Activated CD4-positive, alpha-beta T cell treated with anti-CD3 and anti-CD28 coated beads for 1 hour (primary cell): ENCODE measurements around the gene TEKT1.

ENCODE experiments used
- DNase-seq: peaks from one replicate; pipeline ENCODE4 v3.0.0-alpha.2; 2020

Gene TEKT1

GRCh38 chr17:6756425-6757031 is 75.0 kb downstream of the TEKT1 start:
- peak; percentile 45 for DNase-seq

- DNase-seq = peak; percentile 78
These were observed 75.8 kb downstream of the TEKT1 start, which contains the start of gene XAF1 for GRCh38 chr17:6755731-6756184. XAF1 (plus strand) TSS chr17:6756046; CDS start chr17:6756079, 33 bp downstream.

- DNase-seq = no peak
These were observed 76.2 kb downstream of the TEKT1 start for GRCh38 chr17:6755281-6755680.

DNA sequence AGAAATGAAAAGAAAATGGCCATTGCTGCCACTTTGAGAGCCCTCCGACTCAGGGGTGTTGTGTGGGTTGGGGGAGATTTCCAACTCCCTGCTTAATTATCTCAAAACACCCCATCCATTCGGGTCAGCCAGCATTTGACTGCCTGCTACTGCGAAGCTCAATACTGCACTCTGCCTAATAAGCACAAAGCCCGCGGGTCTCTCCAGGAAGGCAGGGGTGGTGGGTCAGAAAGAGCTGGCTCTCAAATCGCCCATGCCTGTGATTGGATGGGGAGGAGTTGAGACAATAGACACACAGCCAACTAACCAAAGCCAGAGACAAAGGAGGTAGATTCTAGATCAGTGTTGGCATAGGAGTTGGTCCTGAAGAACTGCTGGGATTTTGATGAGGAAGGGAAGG is 78.0 kb downstream of the TEKT1 start:
- DNase-seq = no peak

DNA sequence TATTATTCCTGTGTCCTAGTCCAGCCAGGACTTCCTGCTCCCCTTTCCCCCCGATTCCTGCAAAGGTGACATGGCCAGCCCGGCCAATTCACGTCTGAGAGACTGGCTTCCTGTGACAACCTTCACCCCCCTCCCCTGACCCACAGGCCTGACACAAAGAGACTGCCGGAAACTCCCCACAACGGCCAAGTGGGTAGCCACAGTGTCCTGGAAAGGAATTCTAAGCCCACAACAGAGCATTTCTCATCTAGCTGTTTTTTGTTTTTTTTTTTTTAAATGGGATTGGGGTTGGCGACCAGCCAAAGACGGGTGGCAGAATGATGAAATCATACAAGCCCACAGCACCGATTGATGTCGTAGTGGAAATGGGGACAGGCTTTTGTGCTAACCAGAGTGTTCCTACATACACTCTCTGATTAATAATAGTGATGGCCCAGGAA is 78.5 kb downstream of the TEKT1 start:
- peak; percentile 62 for DNase-seq

DNA sequence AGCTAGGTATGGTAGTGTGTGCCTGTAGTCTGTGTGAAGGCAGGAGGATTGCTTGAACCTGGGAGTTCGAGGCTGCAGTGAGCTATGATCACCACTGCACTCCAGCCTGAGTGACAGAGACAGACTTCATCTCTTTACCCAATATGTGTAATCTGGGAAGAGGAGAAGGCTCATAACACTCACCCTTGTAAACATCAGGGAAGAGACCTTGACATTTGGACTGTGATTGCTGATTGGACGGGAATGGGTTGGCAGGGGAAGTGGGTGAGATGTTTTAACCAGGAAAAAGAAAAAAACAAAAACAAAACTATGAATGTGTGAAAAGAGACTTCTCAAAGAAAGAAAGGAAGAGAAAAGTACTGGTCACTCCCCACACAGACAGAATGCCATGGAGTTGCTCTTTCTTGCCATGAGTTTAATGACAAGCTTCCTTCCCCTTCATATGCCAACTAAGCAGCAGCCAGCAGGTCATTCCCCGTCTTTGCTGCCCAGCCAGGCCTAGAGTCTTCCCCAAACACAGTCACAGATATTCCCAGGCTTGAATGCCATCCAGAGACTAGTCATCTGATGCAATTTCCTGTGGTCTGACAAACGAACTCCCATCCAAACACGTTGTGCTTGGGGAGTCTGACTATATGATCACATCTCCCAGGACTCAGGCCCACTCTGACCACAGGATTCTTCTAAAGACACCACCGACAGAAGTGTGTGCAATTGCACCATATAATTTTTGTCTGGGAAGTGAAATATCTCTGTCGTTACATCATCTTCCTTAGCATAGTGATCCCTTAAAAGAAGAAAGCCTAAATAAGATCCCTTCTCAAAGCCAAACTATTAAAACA is 79.2 kb downstream of the TEKT1 start:
- DNase-seq = no peak

DNA sequence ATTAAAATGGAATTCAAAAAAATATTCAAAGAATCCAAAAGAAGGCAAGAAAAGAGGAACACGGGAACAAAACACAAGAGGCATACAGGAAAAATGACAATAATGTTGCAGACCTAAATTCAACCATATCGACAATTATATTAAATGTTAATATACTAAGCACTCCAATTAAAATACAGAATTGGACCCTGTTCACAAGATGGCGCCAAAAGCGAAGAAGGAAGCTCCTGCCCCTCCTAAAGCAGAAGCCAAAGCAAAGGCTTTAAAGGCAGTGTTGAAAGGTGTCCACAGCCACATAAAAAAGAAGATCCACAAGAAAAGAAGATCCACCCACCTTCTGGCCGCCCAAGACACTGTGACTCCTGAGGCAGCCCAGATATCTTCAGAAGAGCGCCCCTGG is 82.0 kb downstream of the TEKT1 start:
- no peak for DNase-seq

DNA sequence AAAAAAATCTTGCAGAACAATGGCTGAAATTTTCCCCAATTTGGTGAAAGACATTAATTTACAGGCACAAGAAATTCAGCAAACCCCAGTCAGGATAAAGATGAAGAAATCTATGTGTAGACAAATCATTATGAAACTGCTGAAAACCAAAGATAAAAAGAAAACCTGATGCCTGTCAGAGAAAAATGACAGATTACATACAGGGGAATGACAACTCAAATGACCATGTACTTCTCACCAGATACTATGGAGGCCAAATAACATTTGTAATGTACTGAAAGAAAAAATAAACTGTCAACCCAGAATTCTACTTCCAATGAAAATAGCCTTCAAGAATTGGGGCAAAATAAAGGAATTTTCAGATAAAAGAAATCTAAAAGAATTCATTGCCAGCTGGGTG is 82.9 kb downstream of the TEKT1 start:
- no peak for DNase-seq
